Erythroblast (primary cell): ENCODE data around the gene MUSK.
"Not testable (repeated sequence)": the region's sequence is repeated elsewhere in the genome, so short reads cannot be mapped to it uniquely, and the experiment has no call there.

ENCODE experiments used
- DNase-seq, 2 experiments: peaks; one replicate each; lab custom pipeline; 2025; lab: John Stamatoyannopoulos, UW
- GATA1 ChIP-seq: IDR thresholded peaks from 2 replicates; pipeline ENCODE4 v1.6.1; 2011; ENCODE audit warnings: low read depth, mild to moderate bottlenecking, control low read depth, low read length, moderate library complexity
- POLR2A ChIP-seq: IDR thresholded peaks from 2 replicates; pipeline ENCODE4 v1.6.1; 2011; ENCODE audit warnings: mild to moderate bottlenecking, low read length

MUSK gene

GRCh38 chr9:110659891-110660541 lies 8.6 kb upstream of the MUSK start:
- TF ChIP-seq GATA1 (no peak), POLR2A (no peak)
- DNase-seq, result no peak

GRCh38 chr9:110669433-110669832 lies 842 bp downstream of the MUSK start:
- TF ChIP-seq GATA1 (no peak), POLR2A (no peak)
- no peak for DNase-seq

- DNase-seq, result no peak
- no peak for TF ChIP-seq GATA1
- TF ChIP-seq POLR2A, result no peak
Observed at GRCh38 chr9:110671849-110672248, 3.3 kb downstream of the MUSK start.

DNA sequence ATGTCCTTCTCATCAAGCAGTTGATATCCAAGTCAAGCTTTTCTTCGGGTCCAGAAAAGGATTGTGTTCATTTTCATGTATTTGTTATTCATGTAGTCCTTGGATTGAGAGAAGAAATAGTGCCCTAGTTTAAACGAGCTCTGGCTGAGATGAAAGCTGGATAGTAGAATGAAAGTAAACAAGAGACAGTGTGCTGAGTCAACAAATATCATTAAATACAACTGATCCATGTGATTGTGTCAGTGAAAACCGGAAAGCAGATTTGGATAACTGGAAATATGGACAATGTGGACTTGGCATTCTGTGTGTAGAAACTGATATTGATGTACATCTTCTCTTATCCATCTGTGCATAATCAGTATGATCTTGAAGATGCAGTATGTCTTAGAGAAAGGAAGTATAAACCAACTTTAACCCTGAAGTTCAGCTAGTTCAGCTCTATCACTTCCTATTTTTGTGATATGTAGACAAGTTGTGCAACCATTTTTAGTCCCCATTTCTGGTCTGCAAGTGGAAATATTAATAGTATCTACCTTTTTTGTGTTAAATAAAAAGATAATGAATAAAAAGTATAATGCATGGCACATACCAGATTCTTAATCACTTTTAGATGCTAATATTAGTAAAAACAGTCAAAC lies 4.4 kb downstream of the MUSK start:
- no peak for DNase-seq
- TF ChIP-seq GATA1 (no peak), POLR2A (no peak)

DNA sequence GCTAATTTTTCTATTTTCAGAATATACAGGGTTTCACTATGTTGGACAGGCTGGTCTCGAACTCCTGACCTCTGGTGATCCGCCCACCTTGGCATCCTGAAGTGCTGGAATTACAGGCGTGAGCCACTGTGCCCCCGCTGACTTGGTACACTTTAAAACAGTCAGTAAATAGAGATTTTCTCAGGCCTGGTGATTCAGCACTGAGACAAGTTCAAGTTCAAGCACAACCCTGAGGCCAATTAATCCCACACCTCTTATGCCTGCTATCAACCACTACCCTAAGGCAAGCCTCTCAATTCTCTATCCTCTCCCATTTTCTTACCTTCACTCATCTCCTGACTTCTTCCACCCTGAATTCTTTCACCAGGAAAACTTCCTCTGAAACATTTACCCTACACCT lies 18.9 kb downstream of the MUSK start:
- no peak for DNase-seq
- no peak for TF ChIP-seq POLR2A

DNA sequence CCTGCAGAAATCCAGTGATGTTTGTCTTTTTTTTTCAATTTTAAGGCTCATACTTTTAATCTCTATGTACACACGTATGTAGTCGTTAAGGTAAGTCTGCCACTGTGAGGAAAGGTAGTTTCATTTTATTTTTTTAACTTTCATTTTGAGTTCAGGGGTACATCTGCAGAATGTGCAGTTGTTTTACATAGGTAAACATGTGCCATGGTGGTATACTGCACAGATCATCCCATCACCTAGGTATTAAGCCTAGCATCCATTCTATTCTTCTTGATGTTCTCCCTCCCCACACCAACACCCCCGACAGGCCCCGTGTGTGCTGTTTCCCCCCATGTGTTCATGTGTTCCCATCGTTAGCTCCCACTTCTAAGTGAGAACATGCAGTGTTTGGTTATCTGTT lies 19.7 kb downstream of the MUSK start:
- TF ChIP-seq POLR2A (no peak), GATA1 (no peak)
- DNase-seq, result no peak

- TF ChIP-seq GATA1 (no peak), POLR2A (no peak)
- peak; percentile 33 to 61 for DNase-seq
Observed at GRCh38 chr9:110691002-110691549, 22.5 kb downstream of the MUSK start.

DNA sequence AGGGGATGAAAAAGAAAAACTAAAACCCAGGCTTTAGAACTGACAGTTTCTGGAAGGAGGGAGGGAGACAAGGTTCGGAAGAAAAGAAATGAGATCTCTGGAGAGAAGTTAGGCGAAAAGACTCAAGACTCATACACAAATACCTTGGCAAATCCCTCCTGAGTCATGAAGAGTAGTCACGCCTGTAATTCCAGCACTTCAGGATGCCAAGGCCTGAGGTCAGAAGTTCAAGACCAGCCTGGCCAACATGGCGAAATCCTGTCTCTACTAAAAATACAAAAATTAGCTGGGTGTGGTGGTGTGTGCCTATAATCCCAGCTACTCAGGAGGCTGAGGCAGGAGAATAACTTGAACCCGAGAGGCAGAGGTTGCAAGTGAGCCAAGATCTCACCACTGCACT lies 27.3 kb downstream of the MUSK start:
- DNase-seq, result not testable (repeated sequence)

DNA sequence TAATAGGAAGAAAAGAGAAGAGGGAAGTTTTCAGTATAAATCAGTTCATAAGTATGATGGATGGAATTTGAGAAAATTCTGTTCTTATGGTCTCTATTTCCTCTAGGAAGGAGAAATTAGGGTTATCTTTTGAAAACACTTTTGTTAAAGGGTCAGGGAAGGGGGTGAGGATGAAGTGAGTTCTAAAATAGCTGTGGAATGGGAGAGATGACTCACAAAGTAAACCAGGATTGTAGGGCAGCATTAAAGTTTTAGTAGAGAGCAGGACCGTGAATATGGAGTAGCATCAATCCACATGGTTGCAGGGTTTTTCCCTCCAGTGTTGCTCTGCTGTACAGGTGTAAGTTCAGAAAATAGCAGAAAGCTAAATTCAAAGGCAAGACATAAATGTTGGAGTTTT lies 32.4 kb downstream of the MUSK start:
- no peak for TF ChIP-seq POLR2A
- TF ChIP-seq GATA1, result no peak
- DNase-seq, result no peak

- TF ChIP-seq POLR2A, result no peak
Observed at GRCh38 chr9:110703669-110704068, 35.1 kb downstream of the MUSK start.

DNA sequence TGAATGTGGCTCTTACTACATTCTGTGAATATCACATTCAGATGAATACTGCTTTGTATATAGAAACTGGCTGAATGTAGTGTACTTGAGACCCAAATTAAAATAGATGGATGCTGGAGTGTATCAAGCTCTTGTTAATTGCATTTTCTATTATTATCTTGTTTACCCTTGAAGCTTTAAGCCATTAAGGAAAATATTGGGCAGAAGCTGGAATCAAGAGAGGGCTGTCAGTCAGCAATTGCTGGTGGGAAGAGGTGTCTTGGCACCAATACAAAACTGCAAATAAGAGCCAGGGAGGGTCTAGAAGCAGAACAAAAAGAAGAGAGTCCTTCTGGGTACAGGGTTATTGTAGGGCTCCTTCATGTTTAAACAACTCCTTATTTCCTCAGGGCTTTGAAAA lies 38.8 kb downstream of the MUSK start:
- TF ChIP-seq POLR2A (no peak), GATA1 (no peak)
- no peak for DNase-seq

More at GRCh38 chr9:110703669-110704068, 35.1 kb downstream of the MUSK start:
- DNase-seq, result no peak

GRCh38 chr9:110710420-110710819 lies 41.8 kb downstream of the MUSK start:
- no peak for DNase-seq
- TF ChIP-seq POLR2A (no peak), GATA1 (no peak)

DNA sequence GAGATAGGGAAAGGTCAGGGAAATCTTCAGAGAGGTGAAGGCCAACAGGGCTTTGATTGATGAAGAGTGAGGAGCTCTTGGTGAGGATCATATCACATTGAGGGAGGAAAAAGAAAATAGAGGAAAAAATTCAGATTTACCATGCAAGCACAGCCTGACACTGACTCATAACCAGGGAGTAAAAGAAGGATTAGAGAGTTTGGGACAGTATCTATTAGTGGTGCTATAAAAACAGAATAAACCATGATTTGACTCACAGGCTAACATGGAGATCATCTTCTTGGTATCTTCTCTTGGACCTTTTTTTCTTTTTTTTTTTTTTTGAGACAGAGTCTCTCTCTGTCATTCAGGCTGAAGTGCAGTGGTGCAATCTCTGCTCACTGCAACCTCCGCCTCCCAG lies 44.4 kb downstream of the MUSK start:
- DNase-seq, result no peak
- TF ChIP-seq POLR2A (no peak), GATA1 (no peak)

- DNase-seq, result no peak
- TF ChIP-seq POLR2A (no peak), GATA1 (no peak)
Observed at GRCh38 chr9:110714314-110714713, 45.7 kb downstream of the MUSK start.

DNA sequence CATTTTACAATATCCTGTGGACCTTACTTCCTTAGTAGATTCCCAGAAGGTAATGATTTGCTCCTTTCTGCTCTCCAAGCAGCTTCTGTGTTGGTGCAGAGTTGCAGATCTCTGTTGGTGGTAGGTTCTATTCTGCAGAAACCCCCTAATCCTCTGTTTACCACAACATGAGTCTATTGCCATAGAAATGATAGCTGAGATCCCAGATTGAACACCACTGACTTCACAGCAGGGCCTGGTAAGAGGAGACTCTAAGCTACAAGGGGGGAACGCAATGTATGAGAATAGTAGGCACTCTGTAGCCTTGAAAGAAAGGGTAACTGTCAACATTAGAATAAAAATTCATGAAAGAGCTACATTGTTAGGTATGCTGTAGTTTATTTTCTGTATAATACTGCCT lies 59.5 kb downstream of the MUSK start:
- no peak for DNase-seq
- TF ChIP-seq GATA1 (no peak), POLR2A (no peak)
